Left ventricle myocardium inferior (tissue), 1 donor: ENCODE measurements around the gene PAPOLA. TPM values are rescaled to one million over a fixed set of nuclear protein-coding genes. Genes with fewer than 3 reads are reported as not detected.

Source experiments
- DNase-seq: peaks from one replicate; pipeline ENCODE4 v3.0.0-alpha.2; 2020
- H3K27ac ChIP-seq: fragments of 200-600 bp; replicated peaks from 2 replicates; pipeline ENCODE4 v1.8.0; 2021
- H3K27me3 ChIP-seq: fragments of 200-600 bp; 2 replicates; pipeline ENCODE4 v1.8.0; 2021; ENCODE audit warnings: low read depth
- H3K36me3 ChIP-seq: fragments of 200-600 bp; 2 replicates; pipeline ENCODE4 v1.8.0; 2021
- H3K4me1 ChIP-seq: fragments of 200-600 bp; 2 replicates; pipeline ENCODE4 v1.8.0; 2021
- H3K4me3 ChIP-seq: fragments of 200-600 bp; 2 replicates; pipeline ENCODE4 v1.8.0; 2021; ENCODE audit warnings: mild to moderate bottlenecking, moderate library complexity
- H3K9me3 ChIP-seq: fragments of 200-600 bp; replicated peaks from 2 replicates; pipeline ENCODE4 v1.8.0; 2021
- intact Hi-C: fragments of 100-400 bp; cut with micrococcal nuclease; formaldehyde crosslinking; loops from one replicate; pipeline ENCODE4 v1.11.0; 2022
- total RNA-seq: library from RNA; stranded (reverse); fragmentation: NEBNext Ultra II Directional; extraction: Animal tissue kit (Norgen Biotek cat#: 25700); gene quantifications from one replicate; pipeline ENCODE4 v1.2.1, GENCODE V29; 2021
- TF ChIP-seq, protein P1 (sequence below): fragments of 200-600 bp; IDR thresholded peaks from 2 replicates; pipeline ENCODE4 v1.8.0; 2021; ENCODE audit warnings: antibody characterized with exemption, mild to moderate bottlenecking, borderline replicate concordance
- donor health status: DM: no; HTN: yes; CAD: no; lungs with severe emphysema.

PAPOLA gene
- total RNA-seq, 1 donor from 2014 or later: 136 TPM

DNA sequence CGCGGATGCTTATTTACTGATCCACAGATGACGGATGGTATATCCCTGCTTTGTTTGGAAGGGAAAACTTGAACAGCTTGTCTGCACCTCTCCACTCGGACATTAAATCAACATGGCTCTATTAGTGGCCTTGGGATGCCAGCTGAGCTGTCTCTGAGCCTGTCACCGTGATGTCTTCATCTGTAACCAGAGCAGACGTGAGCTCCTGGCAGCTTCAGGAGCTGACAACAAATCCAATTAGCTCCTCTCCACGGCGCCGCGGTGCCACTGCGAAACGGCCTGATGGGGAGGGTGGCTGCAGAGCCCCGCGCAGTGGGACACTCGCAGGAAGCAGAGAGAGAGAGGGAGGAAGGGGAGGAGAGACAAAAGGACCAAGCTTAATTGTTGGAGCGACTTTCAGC is 112.3 kb downstream of the PAPOLA start:
- TF ChIP-seq, protein P1, sequence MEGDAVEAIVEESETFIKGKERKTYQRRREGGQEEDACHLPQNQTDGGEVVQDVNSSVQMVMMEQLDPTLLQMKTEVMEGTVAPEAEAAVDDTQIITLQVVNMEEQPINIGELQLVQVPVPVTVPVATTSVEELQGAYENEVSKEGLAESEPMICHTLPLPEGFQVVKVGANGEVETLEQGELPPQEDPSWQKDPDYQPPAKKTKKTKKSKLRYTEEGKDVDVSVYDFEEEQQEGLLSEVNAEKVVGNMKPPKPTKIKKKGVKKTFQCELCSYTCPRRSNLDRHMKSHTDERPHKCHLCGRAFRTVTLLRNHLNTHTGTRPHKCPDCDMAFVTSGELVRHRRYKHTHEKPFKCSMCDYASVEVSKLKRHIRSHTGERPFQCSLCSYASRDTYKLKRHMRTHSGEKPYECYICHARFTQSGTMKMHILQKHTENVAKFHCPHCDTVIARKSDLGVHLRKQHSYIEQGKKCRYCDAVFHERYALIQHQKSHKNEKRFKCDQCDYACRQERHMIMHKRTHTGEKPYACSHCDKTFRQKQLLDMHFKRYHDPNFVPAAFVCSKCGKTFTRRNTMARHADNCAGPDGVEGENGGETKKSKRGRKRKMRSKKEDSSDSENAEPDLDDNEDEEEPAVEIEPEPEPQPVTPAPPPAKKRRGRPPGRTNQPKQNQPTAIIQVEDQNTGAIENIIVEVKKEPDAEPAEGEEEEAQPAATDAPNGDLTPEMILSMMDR: no peak
- intact Hi-C loops: no loop called here
- Histone ChIP-seq H3K27me3 (peaks cover 88% of the 10 kb centered on the region), H3K4me3 (no peak overlapping the region), H3K36me3 (no peaks in the 10 kb centered on the region), H3K9me3 (no peaks in the 10 kb centered on the region), H3K4me1 (no peaks in the 10 kb centered on the region), H3K27ac (no peak overlapping the region)
- no peak for DNase-seq

DNA sequence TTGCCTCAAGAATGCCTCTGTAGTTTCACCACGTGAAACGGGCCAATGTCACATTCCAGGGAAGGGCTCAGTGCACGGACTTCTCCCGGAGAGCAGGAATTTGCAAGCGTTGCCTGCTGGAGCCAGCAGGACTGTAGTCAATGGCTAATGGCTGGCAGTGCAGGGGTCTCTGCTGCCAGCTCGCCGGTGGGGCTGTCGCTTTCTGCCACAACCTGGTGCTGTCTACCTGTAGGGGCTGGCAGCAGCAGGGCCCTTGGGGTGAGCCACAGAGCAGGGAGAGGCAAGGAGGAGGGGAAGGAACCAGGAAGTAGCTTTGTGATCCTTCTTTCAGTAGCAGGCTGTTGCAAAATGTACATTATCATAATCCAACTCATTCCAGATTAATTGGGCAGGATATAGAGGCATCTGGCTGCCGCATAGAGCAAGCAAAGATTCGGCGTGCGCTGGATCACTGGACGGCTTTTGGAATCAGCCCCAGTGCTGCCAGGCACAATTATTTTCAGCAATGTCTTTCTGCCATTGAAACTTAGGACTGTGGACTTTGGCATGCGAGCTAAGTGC is 114.1 kb downstream of the PAPOLA start:
- Histone ChIP-seq H3K4me1 (no peaks in the 10 kb centered on the region), H3K27me3 (peaks cover 89% of the 10 kb centered on the region), H3K36me3 (no peaks in the 10 kb centered on the region), H3K4me3 (no peak overlapping the region), H3K27ac (no peak overlapping the region), H3K9me3 (no peaks in the 10 kb centered on the region)
- intact Hi-C loops: no loop called here
- TF ChIP-seq, protein P1: no peak
- DNase-seq: no peak

Other genes with a start within 250 kb of the PAPOLA start
- gene BDKRB1, start 246.2 kb upstream of the PAPOLA start, total RNA-seq: not detected
- gene ATG2B, start 139.0 kb upstream of the PAPOLA start, total RNA-seq: 10.0 TPM
- gene GSKIP, start 138.9 kb upstream of the PAPOLA start, total RNA-seq: 12.1 TPM
- gene AK7, start 110.3 kb upstream of the PAPOLA start, total RNA-seq: 0.41 TPM